GM12873 (cell line): Measurements from ENCODE around the gene ZSWIM2.

Experiments used
- TF ChIP-seq, protein P1 (sequence below): IDR thresholded peaks from 2 replicates; pipeline ENCODE4 v1.5.1; 2012; ENCODE audit warnings: low read depth, mild to moderate bottlenecking, moderate library complexity, low read length, control low read depth; ENCODE audit not compliant: insufficient read depth; ENCODE audit errors: missing control alignments

The ZSWIM2 gene

DNA sequence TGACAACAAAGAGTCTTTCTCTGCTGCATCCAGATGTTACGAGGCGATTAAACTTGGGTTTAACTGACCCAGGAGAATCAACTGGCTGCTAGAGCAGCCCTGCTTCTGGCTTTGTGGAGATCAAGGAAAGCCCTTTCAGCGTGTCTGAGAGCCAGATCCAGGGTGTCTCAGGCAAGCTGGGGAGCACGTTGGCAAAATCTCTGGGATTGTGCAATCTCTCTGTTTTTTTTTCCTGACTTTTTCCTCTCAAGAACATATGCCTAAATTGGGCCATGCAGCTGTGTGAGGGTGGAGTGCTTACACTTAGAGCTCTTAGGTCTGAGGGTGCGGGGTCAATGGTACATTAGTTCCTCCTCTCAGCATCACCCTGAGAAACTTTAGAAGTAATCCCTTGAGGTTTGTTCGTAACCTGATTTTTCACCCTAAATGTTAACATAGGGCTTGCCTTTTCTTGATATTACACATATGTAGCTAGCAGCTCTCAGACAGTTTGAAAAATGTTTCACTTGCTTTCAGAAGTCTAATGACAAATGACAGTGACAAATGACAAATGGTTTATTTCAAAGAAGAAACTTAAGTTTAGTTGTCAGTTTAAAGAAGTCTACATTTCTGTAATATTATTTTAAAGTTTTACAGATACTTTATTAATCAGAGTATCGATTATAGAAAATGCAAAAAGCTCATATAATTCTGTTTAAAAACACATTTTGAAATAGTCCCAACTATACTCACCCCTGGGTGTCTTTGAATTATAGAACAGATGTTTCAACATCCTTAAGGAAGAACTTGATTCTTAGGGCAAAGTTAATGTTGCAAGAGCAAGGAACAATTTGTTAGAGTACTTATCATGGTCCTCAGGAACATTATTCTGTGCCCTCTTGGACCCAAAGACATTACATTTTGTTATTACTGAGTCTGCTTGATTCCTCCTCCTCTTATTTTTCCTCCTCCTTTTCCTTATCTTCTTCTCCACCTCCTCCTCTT lies 38.4 kb upstream of the ZSWIM2 start:
- TF ChIP-seq, protein P1, sequence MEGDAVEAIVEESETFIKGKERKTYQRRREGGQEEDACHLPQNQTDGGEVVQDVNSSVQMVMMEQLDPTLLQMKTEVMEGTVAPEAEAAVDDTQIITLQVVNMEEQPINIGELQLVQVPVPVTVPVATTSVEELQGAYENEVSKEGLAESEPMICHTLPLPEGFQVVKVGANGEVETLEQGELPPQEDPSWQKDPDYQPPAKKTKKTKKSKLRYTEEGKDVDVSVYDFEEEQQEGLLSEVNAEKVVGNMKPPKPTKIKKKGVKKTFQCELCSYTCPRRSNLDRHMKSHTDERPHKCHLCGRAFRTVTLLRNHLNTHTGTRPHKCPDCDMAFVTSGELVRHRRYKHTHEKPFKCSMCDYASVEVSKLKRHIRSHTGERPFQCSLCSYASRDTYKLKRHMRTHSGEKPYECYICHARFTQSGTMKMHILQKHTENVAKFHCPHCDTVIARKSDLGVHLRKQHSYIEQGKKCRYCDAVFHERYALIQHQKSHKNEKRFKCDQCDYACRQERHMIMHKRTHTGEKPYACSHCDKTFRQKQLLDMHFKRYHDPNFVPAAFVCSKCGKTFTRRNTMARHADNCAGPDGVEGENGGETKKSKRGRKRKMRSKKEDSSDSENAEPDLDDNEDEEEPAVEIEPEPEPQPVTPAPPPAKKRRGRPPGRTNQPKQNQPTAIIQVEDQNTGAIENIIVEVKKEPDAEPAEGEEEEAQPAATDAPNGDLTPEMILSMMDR, result no peak

DNA sequence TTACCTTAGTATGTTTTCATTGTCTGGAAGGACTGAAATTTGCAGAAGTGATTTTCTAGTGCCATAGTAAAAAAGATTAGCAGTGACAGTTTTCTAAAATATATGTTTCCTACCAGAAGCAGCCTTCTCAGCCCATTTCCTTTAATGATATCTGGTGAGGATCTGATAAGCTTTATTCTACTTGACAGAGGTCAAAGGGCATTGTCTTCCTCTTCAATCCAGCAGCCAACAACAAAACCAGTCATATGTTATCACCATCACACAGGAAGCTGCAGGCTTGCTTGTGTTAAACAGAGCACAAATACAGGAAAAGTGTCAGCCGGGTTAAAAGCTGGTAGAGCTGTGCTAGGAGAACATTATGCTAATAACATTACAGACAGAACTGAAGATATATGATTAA lies 35.6 kb upstream of the ZSWIM2 start:
- TF ChIP-seq, protein P1, result no peak

DNA sequence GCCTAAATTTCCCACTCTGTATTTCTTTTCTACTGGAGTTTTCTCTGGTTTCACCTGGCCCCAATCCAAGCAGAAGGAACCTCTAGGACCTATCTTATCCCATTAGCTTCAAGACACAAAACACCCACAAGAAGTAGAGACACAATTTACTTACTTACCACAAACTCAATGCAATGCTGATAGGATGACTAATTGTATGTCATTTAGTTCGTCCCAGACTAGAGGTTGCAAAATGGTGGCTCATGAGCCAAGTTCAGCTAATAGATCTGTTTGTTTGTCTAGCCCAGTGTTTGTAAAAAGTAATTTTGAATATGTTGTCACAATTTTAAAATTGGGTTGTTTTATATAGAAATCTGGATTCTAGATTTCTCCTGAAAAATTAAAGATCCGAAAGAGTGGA lies 34.7 kb upstream of the ZSWIM2 start:
- TF ChIP-seq, protein P1, result no peak

DNA sequence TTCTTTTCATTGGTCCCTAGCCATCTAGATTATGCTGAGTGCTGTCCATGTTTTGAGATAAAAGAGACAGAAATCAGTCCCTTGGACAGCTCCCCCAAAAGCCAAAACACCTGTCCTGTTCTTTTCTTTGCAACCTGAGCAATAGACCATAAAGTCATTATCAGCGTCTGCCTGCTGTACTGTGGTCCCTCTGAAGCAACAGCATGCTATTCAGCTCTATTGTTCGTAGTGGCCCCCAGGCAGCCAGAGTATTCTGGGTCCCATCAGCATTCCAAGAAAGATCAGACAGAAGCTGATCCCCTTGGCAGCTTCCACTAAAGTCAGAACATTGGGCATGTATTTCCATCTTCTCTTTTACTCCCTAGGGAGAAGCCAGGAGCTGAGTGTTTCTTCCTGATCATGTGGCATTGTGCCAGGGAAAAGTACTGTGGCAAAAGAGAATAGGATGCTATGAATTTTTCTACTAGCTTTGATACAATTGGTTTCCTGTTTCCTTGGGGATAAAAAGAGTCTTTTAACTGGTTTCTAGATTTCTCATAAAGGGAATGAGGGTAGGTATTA lies 33.6 kb upstream of the ZSWIM2 start:
- TF ChIP-seq, protein P1, result no peak

DNA sequence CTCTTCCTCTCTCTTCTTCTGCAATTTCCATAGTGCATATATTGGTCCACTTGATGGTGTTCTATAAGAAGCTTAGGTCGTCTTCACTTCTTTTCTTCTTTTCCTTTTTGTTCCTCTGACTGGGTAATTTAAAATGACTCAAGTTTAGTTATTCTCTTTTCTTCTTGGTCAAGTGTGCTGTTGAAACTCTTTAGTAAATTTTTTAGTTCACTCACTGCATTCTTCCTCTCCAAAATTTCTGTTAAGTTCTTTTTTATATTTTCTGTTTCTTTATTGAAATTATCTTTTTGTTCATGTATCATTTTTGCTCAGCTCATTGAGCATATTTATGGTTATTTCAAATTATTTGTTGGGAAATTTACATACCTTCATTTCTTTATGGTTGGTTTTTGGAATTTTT lies 32.7 kb upstream of the ZSWIM2 start:
- TF ChIP-seq, protein P1, result no peak

DNA sequence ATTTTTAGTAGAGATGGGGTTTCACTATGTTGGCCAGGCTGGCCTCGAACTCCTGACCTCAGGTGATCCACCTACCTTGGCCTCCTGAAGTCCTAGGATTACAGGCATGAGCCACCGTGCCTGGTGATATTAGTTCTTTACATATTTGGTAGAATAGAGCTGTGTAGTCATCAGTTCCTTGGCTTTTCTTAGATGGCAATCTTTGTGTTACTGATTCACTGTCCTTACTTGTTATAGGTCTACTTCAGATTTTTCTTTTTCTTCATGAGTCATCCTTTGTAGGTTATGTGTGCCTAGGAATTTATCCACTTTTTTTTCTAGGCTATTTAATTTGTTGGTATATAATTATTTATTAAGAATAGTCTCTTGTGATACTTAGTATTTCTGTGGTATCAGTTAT lies 30.3 kb upstream of the ZSWIM2 start:
- TF ChIP-seq, protein P1, result no peak

DNA sequence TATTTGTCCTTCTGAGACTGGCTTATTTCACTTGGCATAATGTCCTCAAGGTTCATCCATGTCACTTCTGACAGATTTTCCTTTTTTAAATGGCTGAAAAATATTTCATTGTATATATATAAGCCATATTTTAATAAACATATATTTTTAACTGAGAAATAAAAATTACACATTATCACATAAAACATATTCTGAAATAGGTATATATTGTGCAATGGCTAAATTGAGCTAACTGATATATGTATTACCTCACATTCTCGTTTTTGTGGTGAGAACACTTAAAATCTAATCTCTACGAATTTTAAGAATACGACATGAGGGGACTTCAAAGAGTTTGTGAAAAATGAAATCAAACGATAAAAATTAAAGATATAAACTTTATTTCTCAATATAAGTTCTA lies 25.7 kb upstream of the ZSWIM2 start:
- TF ChIP-seq, protein P1, result no peak
